Skin epidermis (tissue), 12 donors: Measurements from ENCODE around the gene PFKFB1.
"Not testable (repeated sequence)": the region's sequence is repeated elsewhere in the genome, so short reads cannot be mapped to it uniquely, and the experiment has no call there.

Experiments used
- H3K27ac ChIP-seq, 21 experiments: fragments of 200-600 bp; sonication (generic) in 11 of 21; one replicate each; pipeline ENCODE4 v1.5.0; 2020; ENCODE audit warnings: mild to moderate bottlenecking in 3 of 21, inconsistent platforms in 2 of 21, moderate library complexity in 2 of 21
- H3K4me3 ChIP-seq, 7 experiments: fragments of 200-600 bp; sonication (generic) in 2 of 7; one replicate each; pipeline ENCODE4 v1.5.0; 2020; ENCODE audit warnings: inconsistent platforms in 2 of 7, mild to moderate bottlenecking in 2 of 7, moderate library complexity in 1 of 7

Gene PFKFB1

GRCh38 chrX:54994668-54995351, 822 bp upstream of the PFKFB1 start:
- H3K27ac ChIP-seq = no peak overlapping the region
- H3K4me3 ChIP-seq = no peak overlapping the region

GRCh38 chrX:54992911-54993622, 921 bp downstream of the PFKFB1 start:
- Histone ChIP-seq H3K4me3 (no peak overlapping the region), H3K27ac (no peak overlapping the region)

- Histone ChIP-seq H3K4me3 (no peak overlapping the region), H3K27ac (no peak overlapping the region)
Measured at GRCh38 chrX:54991706-54992105, 2.3 kb downstream of the PFKFB1 start.

GRCh38 chrX:54983306-54983705, 10.7 kb downstream of the PFKFB1 start:
- H3K4me3 ChIP-seq, H3K27ac ChIP-seq: not testable (repeated sequence)

- Histone ChIP-seq H3K4me3 (no peak overlapping the region), H3K27ac (no peak overlapping the region)
Measured at GRCh38 chrX:54980334-54980733, 13.7 kb downstream of the PFKFB1 start.

GRCh38 chrX:54979432-54979831, 14.6 kb downstream of the PFKFB1 start:
- Histone ChIP-seq H3K27ac (no peak overlapping the region), H3K4me3 (no peak overlapping the region)

GRCh38 chrX:54978448-54978847, 15.5 kb downstream of the PFKFB1 start:
- no peak overlapping the region for H3K4me3 ChIP-seq
- H3K27ac ChIP-seq = no peak overlapping the region

- H3K4me3 ChIP-seq = no peak overlapping the region
- no peak overlapping the region for H3K27ac ChIP-seq
Measured at GRCh38 chrX:54977387-54977786, 16.6 kb downstream of the PFKFB1 start.

GRCh38 chrX:54964766-54965497, 29.1 kb downstream of the PFKFB1 start:
- H3K4me3 ChIP-seq = no peak overlapping the region

GRCh38 chrX:54961750-54962149, 32.2 kb downstream of the PFKFB1 start:
- Histone ChIP-seq H3K4me3 (no peak overlapping the region), H3K27ac (no peak overlapping the region)

More at GRCh38 chrX:54964766-54965497, 29.1 kb downstream of the PFKFB1 start:
- no peak overlapping the region for H3K27ac ChIP-seq

- Histone ChIP-seq H3K4me3 (no peak overlapping the region), H3K27ac (no peak overlapping the region)
Measured at GRCh38 chrX:54950730-54951375, 43.1 kb downstream of the PFKFB1 start.

- no peak overlapping the region for H3K4me3 ChIP-seq
- H3K27ac ChIP-seq = no peak overlapping the region
Measured at GRCh38 chrX:54945224-54945623, 48.8 kb downstream of the PFKFB1 start.

GRCh38 chrX:54944816-54945215, 49.2 kb downstream of the PFKFB1 start:
- Histone ChIP-seq H3K27ac (no peak overlapping the region), H3K4me3 (no peak overlapping the region)

GRCh38 chrX:54937416-54937815, 56.6 kb downstream of the PFKFB1 start:
- Histone ChIP-seq H3K4me3 (no peak overlapping the region), H3K27ac (no peak overlapping the region)

- no peak overlapping the region for H3K4me3 ChIP-seq
- H3K27ac ChIP-seq = no peak overlapping the region
Measured at GRCh38 chrX:54935306-54935705, 58.7 kb downstream of the PFKFB1 start.

- no peak overlapping the region for H3K4me3 ChIP-seq
- H3K27ac ChIP-seq = no peak overlapping the region
Measured at GRCh38 chrX:54934890-54935289, 59.1 kb downstream of the PFKFB1 start.

- no peak overlapping the region for H3K27ac ChIP-seq
- no peak overlapping the region for H3K4me3 ChIP-seq
Measured at GRCh38 chrX:54934058-54934457, 59.9 kb downstream of the PFKFB1 start.

GRCh38 chrX:54933150-54933826, 60.7 kb downstream of the PFKFB1 start:
- Histone ChIP-seq H3K27ac (no peak overlapping the region), H3K4me3 (no peak overlapping the region)

- Histone ChIP-seq H3K27ac (no peak overlapping the region), H3K4me3 (no peak overlapping the region)
Measured at GRCh38 chrX:54931107-54931506, 62.9 kb downstream of the PFKFB1 start.
